ENCODE data around the gene TIPRL. TPM values are rescaled to one million over a fixed set of nuclear protein-coding genes. Genes with fewer than 3 reads are reported as not detected.
A peak's percentile ranks its signal among the peaks of the same experiment; 100 is the strongest.
"Not testable (repeated sequence)": the region's sequence is repeated elsewhere in the genome, so short reads cannot be mapped to it uniquely, and the experiment has no call there.

The TIPRL gene
- 25.5 and 30.0 TPM in 2 replicates for total RNA-seq

- peak; percentile 92 to 98 for DNase-seq (ENCODE audit: low read depth in 2 of 2)
Observed at GRCh38 chr1:168178638-168179437, at the start of gene TIPRL. TSS of gene TIPRL (plus strand) at chr1:168178962. CDS start at chr1:168179078, 116 bp downstream.

GRCh38 chr1:168129933-168130332 is 48.8 kb upstream of the TIPRL start:
- no peak for DNase-seq (ENCODE audit: low read depth in 2 of 2)

- no peak for DNase-seq (ENCODE audit: low read depth in 2 of 2)
Observed at GRCh38 chr1:168134132-168134531, 44.6 kb upstream of the TIPRL start.

GRCh38 chr1:168134642-168135041 is 44.1 kb upstream of the TIPRL start:
- DNase-seq (ENCODE audit: low read depth in 2 of 2): no peak

GRCh38 chr1:168135116-168135920 is 43.4 kb upstream of the TIPRL start:
- no peak for DNase-seq (ENCODE audit: low read depth in 2 of 2)

GRCh38 chr1:168135921-168136708 is 42.6 kb upstream of the TIPRL start:
- DNase-seq (ENCODE audit: low read depth in 2 of 2): peak; percentile 15 to 25

- DNase-seq (ENCODE audit: low read depth in 2 of 2): peak; percentile 31 to 52
Observed at GRCh38 chr1:168136709-168137514, 41.9 kb upstream of the TIPRL start, which contains the start of gene GPR161. TSS of gene GPR161 (minus strand) at chr1:168136930. CDS start at chr1:168104850, 32,080 bp downstream.

GRCh38 chr1:168137515-168137821 is 41.3 kb upstream of the TIPRL start:
- no peak for DNase-seq (ENCODE audit: low read depth in 2 of 2)

- DNase-seq (ENCODE audit: low read depth in 2 of 2): no peak
Observed at GRCh38 chr1:168138134-168138533, 40.6 kb upstream of the TIPRL start.

- DNase-seq (ENCODE audit: low read depth in 2 of 2): no peak
Observed at GRCh38 chr1:168139070-168139469, 39.7 kb upstream of the TIPRL start.

GRCh38 chr1:168141871-168142385 is 36.8 kb upstream of the TIPRL start:
- DNase-seq (ENCODE audit: low read depth in 2 of 2): no peak

- DNase-seq (ENCODE audit: low read depth in 2 of 2): peak; percentile 86 to 89
Observed at GRCh38 chr1:168145184-168146159, 33.3 kb upstream of the TIPRL start.

GRCh38 chr1:168146160-168146539 is 32.6 kb upstream of the TIPRL start:
- no peak for DNase-seq (ENCODE audit: low read depth in 2 of 2)

- no peak for DNase-seq (ENCODE audit: low read depth in 2 of 2)
Observed at GRCh38 chr1:168146626-168147025, 32.1 kb upstream of the TIPRL start.

GRCh38 chr1:168148916-168149315 is 29.8 kb upstream of the TIPRL start:
- no peak for DNase-seq (ENCODE audit: low read depth in 2 of 2)

GRCh38 chr1:168150283-168150682 is 28.5 kb upstream of the TIPRL start:
- no peak for DNase-seq (ENCODE audit: low read depth in 2 of 2)

GRCh38 chr1:168151935-168152334 is 26.8 kb upstream of the TIPRL start:
- no peak for DNase-seq (ENCODE audit: low read depth in 2 of 2)

- DNase-seq (ENCODE audit: low read depth in 2 of 2): not testable (repeated sequence)
Observed at GRCh38 chr1:168154707-168155106, 24.1 kb upstream of the TIPRL start.

- no peak for DNase-seq (ENCODE audit: low read depth in 2 of 2)
Observed at GRCh38 chr1:168155910-168156309, 22.9 kb upstream of the TIPRL start.

GRCh38 chr1:168157638-168158037 is 21.1 kb upstream of the TIPRL start:
- no peak for DNase-seq (ENCODE audit: low read depth in 2 of 2)

All from lung microvascular endothelial cell (primary cell).